Hematopoietic multipotent progenitor cell (in vitro differentiated cells): ENCODE data around the gene TSSK6. TPM values are rescaled to one million over a fixed set of nuclear protein-coding genes. Genes with fewer than 3 reads are reported as not detected.
"Not testable (repeated sequence)": the region's sequence is repeated elsewhere in the genome, so short reads cannot be mapped to it uniquely, and the experiment has no call there.

Experiments
- DNase-seq, 3 donors: peaks; one replicate each; pipeline ENCODE4 v3.0.0-alpha.2; 2011 to 2015; ENCODE audit warnings: low read depth in 2 of 3, low spot score in 2 of 3
- total RNA-seq: library from RNA; depleted of rRNA; stranded (reverse); fragments of >200 nt; gene quantifications from one replicate; pipeline ENCODE4 v1.2.3, GENCODE V29; 2012

Gene TSSK6
- total RNA-seq, 1 donor = 5.4 TPM

- peak; percentile 78 to 96 (median 92) for DNase-seq
These were observed 26.3 kb downstream of the TSSK6 start for GRCh38 chr19:19488875-19489690.

DNA sequence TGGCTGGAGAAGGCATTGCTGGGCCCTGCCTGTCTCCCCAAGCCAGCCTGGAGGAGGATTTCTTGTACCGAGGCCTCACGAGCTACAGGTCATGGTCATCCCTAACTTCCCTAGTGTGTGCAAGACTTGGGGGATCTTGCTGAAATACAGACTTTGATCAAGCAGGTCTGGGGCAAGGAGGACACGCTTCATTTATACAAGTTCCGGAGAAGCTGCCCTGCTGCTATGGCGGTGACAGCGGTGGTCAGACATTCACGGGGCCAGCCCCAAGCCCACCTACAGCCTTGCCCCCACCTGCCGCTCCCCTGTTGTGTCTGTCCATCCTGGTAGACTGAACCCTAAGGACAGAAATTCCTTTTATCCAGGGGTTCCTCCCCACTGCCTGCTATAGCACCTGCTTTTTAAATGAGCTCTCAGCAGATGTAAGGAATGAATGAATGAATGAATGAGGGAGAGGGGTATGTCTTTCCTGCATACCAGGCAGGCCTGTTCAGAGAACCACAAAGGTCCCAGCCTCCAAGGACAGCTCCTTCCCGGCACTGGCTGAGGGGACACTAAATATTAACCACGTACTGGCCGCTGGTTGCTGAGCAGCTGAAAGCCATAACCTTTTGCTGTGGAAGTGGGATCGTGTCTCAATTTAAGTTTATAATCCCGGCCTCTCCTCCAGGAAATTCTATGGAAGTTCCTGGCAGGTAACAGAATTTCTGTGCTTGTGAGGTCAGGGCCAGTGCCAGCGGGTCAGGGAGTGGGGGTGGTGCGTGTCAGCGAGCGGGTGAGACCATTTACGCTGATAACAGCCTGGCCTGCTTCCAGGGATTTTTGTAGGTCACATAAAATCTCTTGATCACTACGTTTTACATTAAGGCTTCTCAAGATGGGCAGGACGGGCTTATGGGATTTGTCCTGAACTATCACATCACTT is 27.1 kb downstream of the TSSK6 start:
- no peak for DNase-seq

- no peak for DNase-seq
These were observed 28.0 kb downstream of the TSSK6 start for GRCh38 chr19:19487077-19487949.

GRCh38 chr19:19486343-19487076 is 28.8 kb downstream of the TSSK6 start:
- DNase-seq = no peak

- DNase-seq = no peak
These were observed 29.4 kb downstream of the TSSK6 start for GRCh38 chr19:19485998-19486290.

DNA sequence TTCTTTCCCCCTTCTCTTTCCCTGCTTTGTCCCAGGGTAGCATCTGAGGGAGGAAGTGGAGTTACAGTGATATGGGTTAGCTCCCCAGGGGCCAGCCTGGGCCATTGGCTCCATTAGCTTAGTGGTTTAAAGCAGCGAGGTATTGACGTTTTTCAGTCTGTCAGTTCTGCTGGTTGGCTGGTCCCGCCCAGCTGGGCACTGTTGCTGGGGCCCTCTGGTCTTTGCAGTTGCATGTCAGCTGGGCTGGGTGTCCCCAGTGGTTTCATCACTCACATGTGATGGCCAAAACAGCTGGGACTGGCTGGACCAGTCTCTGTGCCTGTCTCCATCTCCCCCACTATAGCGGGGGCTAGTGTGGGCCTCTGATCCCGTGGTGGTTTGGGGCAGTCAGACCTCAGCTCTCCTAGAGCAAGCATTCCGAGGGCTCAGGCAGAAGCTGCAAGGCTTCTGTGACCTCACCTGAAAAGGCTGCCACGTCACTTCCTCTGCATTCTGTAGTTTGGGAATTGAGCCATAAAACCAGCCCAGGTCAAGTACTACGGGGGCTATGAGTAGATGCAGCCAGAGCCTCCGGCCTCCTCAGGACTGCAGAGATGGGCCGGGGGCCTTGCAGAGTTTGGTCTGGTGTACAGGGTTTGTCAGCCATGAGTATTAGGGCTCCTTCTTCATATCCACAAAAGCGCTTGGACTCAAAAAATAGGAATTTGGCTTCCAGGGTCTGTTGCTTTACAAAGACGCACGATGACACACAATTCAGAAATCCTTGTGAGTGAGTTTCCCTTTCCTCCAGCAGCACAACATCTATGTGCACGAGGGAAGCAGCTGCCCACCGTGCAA is 30.0 kb downstream of the TSSK6 start:
- DNase-seq = no peak

GRCh38 chr19:19482809-19483596 is 32.3 kb downstream of the TSSK6 start:
- no peak for DNase-seq

GRCh38 chr19:19480688-19481087 is 34.7 kb downstream of the TSSK6 start:
- DNase-seq = no peak

DNA sequence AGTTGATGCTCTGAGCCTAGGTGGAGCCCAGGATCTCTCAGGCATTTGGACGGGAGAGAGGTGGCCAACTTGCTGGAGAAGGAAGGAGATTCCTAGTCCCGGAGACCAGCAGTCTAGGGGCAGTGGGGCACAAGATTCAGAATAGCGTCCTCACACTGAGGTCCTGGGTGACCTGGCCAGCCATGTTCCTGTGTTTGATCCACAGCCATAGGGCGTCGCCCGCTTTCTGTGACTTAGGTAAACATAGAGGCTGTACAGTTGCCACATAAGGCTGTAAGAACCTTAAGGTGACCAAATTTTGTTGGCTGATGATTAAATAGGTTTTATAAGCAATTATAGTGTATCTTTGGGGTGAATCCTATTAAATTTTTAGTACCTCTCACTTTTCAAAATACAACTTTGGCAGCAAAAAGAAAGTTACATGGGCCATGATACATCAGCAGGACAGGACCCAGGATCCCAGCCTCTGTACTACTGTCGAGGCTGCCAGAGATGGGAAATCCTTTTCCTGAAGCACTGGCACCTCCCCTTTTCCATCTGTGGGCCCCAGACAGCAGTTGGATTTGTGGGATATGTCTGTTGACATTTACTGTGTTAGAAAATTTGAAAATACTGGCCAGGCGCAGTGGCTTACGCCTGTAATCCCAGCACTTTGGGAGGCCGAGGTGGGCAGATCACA is 37.5 kb downstream of the TSSK6 start:
- no peak for DNase-seq

GRCh38 chr19:19475849-19476828 is 39.2 kb downstream of the TSSK6 start:
- peak in 1 of 3 donors; percentile 66 for DNase-seq

DNA sequence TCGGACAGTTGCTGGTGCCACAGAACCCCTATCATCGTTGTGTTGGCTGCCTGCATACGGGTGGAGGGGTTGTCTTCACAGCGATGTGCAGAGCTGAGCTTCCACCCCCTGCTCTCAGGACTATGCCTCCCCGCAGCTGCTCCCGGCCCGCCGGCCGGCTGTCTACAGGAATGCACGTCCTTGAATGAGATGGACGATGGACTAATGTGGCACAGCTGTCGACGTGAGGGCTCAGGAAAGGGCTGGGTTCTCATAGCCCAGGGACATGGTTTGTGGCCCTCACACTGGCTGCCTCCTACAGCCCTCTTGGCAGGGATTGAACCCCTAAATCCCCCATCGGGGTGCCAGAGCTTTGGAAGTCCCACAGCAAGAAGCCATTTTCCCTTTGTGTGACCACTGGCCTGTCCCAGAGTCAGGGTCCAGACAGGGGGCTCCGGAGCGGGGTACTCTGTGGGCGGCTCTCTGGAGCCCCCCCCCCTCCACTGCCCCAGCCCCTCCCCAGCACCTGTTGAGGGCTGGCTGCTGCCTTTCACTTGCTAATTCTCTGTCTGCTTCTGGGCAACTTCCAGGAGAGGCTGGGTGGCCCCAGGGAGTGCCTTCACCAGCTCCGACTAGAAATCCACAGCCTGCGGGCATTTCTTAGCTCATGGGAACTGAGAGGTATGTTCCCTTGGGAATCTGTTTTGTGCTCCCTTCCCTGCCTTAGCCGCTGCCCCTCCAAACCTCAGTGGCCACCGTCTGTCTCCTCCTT is 40.2 kb downstream of the TSSK6 start:
- no peak for DNase-seq

DNA sequence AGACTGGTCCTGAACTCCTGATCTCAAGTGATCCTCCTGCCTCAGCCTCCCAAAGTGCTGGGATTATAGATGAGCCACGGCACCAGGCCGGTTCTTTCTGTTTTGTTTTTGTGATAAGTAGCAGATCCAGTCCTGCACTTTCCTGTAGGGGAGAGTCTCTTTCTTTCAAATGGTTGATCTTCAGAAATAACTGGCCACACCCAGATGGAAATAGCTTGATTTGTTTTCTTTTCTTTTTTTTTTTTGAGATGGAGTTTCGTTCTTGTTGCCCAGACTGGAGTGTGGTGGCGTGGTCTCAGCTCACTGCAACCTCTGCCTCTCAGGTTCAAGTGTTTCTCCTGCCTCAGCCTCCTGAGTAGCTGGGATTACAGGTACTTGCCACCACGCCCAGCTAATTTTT is 43.2 kb downstream of the TSSK6 start:
- not testable (repeated sequence) for DNase-seq

GRCh38 chr19:19471682-19472081 is 43.7 kb downstream of the TSSK6 start:
- no peak for DNase-seq

DNA sequence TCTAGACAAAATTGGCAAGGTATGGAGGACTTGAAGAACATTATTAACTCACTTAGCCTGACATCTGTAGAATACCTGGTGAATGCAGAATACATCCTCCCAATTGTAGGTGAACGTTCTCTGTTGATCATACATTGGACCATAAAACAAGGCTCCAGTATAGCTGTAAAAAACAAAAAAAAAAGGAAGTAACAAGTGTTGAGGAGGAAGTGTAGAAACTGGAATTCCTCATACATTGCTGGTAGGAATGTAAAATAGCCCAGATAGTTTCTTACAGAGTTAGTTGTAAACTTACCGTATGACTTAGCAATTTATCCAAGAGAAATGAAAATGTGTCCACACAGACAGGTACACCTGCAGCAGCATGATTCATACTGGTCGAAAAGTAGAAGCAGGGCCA is 44.8 kb downstream of the TSSK6 start:
- no peak for DNase-seq

GRCh38 chr19:19468424-19469050 is 46.8 kb downstream of the TSSK6 start:
- peak in 1 of 3 donors; percentile 71 for DNase-seq

GRCh38 chr19:19466201-19466600 is 49.1 kb downstream of the TSSK6 start:
- no peak for DNase-seq
